Thoracic aorta (tissue), 2 donors: Measurements from ENCODE around the gene CRYBB1. TPM values are rescaled to one million over a fixed set of nuclear protein-coding genes. Genes with fewer than 3 reads are reported as not detected.

Experiments
- ATAC-seq: fragments of 150-250 bp; one replicate; pipeline ENCODE4 v1.8.0; 2017; ENCODE audit warnings: low read depth; ENCODE audit not compliant: insufficient number of reproducible peaks, low FRiP score
- DNase-seq: peaks from one replicate; pipeline ENCODE4 v3.0.0-alpha.2; 2020; ENCODE audit warnings: low spot score
- H3K27ac ChIP-seq, 2 donors: fragments of 200-600 bp; sonication (generic); 1 replicate in 1 of 2; 2 replicates in 1 of 2; pipeline ENCODE4 v1.5.1; 2016; ENCODE audit warnings: mild to moderate bottlenecking in 2 of 2, moderate library complexity in 2 of 2
- H3K27me3 ChIP-seq: fragments of 200-600 bp; sonication (generic); replicated peaks from 2 replicates; pipeline ENCODE4 v1.6.0; 2016; ENCODE audit warnings: mild to moderate bottlenecking; ENCODE audit not compliant: insufficient read depth
- H3K36me3 ChIP-seq: fragments of 200-600 bp; sonication (generic); one replicate; pipeline ENCODE4 v1.5.1; 2016
- H3K4me1 ChIP-seq, 2 donors: fragments of 200-600 bp; sonication (generic); 1 replicate in 1 of 2; 2 replicates in 1 of 2; pipeline versions ENCODE4 v1.5.1 to v1.6.0; 2016; ENCODE audit warnings: low read depth in 2 of 2, mild to moderate bottlenecking in 1 of 2; ENCODE audit not compliant: control insufficient read depth in 1 of 2
- H3K4me3 ChIP-seq: fragments of 200-600 bp; sonication (generic); 2 replicates; pipeline ENCODE4 v1.5.1; 2016; ENCODE audit warnings: mild to moderate bottlenecking
- H3K9me3 ChIP-seq: fragments of 200-600 bp; sonication (generic); 2 replicates; pipeline ENCODE4 v1.5.1; 2016
- total RNA-seq, 2 donors: library from RNA; depleted of rRNA; stranded (reverse); fragments of >200 nt; gene quantifications; one replicate each; pipeline versions ENCODE4 v1.1.0 to v1.2.3, GENCODE V29; 2016
- TF ChIP-seq, protein P1 (sequence below): fragments of 200-600 bp; sonication (generic); IDR thresholded peaks from one replicate; pipeline ENCODE4 v1.5.1; 2019; ENCODE audit warnings: antibody characterized with exemption

CRYBB1 gene
- total RNA-seq, 2 donors from 2014 or later, result 0.71 to 2.6 TPM

DNA sequence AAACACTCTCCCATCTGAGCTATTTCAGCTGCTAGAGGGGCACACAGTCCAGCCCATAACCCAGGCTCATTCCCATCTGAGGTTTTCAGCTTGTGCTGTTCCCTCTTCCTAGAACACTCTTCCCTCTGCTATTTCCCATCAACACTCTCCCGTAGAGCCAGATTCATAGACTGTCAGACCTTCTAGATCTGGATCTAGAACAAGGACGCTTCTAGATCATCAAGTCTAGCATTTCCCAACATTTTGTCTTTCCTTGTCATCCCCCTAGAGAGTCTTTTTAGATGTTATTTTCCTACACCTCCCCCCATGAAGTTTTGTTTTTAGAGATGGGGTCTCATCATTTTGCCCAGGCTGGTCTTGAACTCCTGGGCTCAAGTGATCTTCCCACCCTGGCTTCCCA is 17.3 kb upstream of the CRYBB1 start:
- TF ChIP-seq, protein P1, sequence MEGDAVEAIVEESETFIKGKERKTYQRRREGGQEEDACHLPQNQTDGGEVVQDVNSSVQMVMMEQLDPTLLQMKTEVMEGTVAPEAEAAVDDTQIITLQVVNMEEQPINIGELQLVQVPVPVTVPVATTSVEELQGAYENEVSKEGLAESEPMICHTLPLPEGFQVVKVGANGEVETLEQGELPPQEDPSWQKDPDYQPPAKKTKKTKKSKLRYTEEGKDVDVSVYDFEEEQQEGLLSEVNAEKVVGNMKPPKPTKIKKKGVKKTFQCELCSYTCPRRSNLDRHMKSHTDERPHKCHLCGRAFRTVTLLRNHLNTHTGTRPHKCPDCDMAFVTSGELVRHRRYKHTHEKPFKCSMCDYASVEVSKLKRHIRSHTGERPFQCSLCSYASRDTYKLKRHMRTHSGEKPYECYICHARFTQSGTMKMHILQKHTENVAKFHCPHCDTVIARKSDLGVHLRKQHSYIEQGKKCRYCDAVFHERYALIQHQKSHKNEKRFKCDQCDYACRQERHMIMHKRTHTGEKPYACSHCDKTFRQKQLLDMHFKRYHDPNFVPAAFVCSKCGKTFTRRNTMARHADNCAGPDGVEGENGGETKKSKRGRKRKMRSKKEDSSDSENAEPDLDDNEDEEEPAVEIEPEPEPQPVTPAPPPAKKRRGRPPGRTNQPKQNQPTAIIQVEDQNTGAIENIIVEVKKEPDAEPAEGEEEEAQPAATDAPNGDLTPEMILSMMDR, result no peak
- DNase-seq (no peak), ATAC-seq (no peak)
- no peaks in the 10 kb centered on the region for H3K27me3 ChIP-seq
- no peaks in the 10 kb centered on the region for H3K36me3 ChIP-seq
- no peak overlapping the region for H3K4me3 ChIP-seq
- no peak overlapping the region for H3K27ac ChIP-seq
- no peaks in the 10 kb centered on the region for H3K9me3 ChIP-seq
- H3K4me1 ChIP-seq, result no peaks in the 10 kb centered on the region

DNA sequence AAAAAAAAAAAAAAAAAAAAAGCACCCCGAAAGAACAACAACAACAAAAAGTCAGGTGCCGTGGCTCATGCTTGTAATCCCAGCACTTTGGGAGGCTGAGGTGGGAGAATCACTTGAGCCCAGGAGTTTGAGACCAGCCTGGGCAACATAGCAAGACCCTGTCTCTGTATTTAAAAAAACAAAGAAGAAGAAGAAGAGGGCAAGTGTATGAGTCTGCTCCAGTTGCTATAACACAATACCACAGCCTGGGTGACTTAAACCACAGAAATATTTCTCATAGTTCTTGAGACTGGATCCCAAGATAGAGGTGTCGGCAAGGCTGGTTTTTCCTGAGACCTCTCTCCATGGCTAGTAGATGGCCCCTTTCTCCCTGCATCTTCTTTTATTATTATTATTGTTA is 16.4 kb upstream of the CRYBB1 start:
- DNase-seq, result no peak
- H3K27me3 ChIP-seq, result no peaks in the 10 kb centered on the region
- no peaks in the 10 kb centered on the region for H3K4me1 ChIP-seq
- H3K27ac ChIP-seq, result no peak overlapping the region
- H3K36me3 ChIP-seq, result no peaks in the 10 kb centered on the region
- TF ChIP-seq, protein P1, result no peak
- H3K4me3 ChIP-seq, result no peak overlapping the region
- ATAC-seq, result no peak
- no peaks in the 10 kb centered on the region for H3K9me3 ChIP-seq

DNA sequence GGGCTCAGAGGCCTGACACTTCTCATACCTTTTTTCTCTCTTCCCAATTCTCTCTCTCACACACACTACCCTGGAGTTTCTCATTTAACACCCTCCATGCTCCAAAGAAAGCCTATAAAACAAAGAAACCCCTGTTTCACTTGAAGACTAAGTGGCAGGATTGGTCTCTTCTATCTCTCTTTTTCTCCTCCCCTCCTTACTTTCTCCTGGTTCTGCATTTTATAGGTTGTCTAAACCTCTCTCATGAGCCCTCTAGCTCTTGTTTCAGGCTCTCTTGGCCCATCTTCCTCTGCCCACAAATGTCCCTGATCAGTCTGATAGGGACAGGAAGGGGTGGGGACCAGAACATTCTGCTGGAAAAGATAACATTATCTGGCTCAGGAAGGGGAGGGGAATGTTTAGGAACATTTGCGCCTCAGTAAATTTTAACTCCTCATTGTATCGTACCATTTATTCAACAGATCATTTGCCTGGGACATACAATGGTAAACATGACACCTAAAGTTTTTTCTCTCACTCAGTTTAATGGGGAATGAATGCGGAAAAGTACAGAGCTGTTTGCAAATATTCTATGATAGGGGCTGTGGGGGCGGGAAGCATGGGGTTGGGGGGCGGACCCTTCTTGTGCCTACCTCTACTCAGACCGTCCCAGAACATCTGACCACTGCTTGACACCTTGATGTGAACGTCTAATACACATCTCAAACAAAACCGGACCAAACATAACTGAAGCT is 14.8 kb upstream of the CRYBB1 start:
- no peak for DNase-seq
- TF ChIP-seq, protein P1, result no peak
- no peak overlapping the region for H3K4me3 ChIP-seq
- no peaks in the 10 kb centered on the region for H3K36me3 ChIP-seq
- H3K4me1 ChIP-seq, result no peaks in the 10 kb centered on the region
- no peaks in the 10 kb centered on the region for H3K27me3 ChIP-seq
- no peak for ATAC-seq
- no peaks in the 10 kb centered on the region for H3K9me3 ChIP-seq
- H3K27ac ChIP-seq, result no peak overlapping the region

DNA sequence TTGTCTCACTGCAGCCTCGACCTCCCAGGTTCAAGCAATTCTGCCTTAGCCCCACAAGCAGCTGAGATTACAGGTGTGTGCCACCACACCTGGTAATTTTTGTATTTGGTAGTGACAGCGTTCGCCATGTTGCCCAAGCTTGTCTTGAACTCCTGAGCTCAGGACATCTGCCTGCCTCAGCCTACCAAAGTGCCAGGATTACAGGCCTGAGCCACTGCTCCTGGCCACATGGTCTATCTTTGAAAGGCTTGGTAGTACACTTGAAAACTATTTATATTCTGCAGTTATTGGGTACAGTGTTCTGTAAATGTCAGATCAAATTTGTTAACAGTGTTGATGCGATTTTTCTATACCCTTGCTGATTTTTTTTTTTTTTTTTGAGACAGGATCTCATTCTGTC is 13.5 kb upstream of the CRYBB1 start:
- H3K36me3 ChIP-seq, result no peaks in the 10 kb centered on the region
- TF ChIP-seq, protein P1, result no peak
- H3K9me3 ChIP-seq, result no peaks in the 10 kb centered on the region
- no peaks in the 10 kb centered on the region for H3K27me3 ChIP-seq
- H3K27ac ChIP-seq, result no peak overlapping the region
- H3K4me3 ChIP-seq, result no peak overlapping the region
- ATAC-seq (no peak), DNase-seq (no peak)
- H3K4me1 ChIP-seq, result no peaks in the 10 kb centered on the region

DNA sequence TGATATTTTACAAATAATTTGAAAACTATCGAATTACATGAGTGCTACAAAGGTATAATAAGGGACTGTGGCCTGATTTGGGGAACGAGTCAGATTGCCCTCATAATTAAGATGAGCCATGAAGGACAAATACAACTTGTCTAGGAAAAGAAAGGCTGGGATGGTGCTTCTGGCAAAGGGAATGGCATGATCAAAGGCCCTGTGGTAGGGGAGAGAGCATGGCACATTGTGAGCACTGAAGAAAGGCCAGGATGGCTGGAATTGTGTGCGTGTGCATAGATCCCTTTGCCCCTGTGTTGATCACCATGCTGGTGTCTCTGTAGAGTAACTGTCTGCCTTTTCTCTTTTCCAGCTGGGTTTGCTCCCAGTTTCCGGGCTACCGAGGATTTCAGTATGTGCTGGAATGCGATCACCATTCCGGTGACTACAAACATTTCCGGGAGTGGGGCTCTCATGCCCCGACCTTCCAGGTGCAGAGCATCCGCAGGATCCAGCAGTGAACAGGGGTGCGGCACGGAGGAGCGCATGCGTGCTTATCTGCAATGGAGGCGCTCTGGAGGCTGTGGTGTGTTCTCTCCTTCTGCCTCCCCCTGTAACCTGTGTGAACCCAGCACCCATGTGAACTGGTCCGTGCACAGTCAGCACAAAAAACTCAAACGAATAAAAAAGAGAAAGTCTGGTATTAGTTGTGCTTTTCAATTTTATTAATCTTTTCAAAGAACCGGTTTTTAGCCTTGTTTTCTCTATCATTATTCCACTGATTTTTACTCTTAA is 12.3 kb upstream of the CRYBB1 start:
- Histone ChIP-seq H3K4me1 (no peaks in the 10 kb centered on the region), H3K9me3 (no peaks in the 10 kb centered on the region), H3K4me3 (no peak overlapping the region), H3K27ac (no peak overlapping the region), H3K27me3 (no peaks in the 10 kb centered on the region), H3K36me3 (no peaks in the 10 kb centered on the region)
- DNase-seq (no peak), ATAC-seq (no peak)
- TF ChIP-seq, protein P1, result no peak
